Renal pelvis (tissue), 12 donors: ENCODE measurements around the gene SRGAP2C. TPM values are rescaled to one million over a fixed set of nuclear protein-coding genes. Genes with fewer than 3 reads are reported as not detected.
"Not testable (repeated sequence)": the region's sequence is repeated elsewhere in the genome, so short reads cannot be mapped to it uniquely, and the experiment has no call there.

Experiments used
- DNase-seq: peaks from one replicate; pipeline ENCODE4 v3.0.0-alpha.2; 2013
- long read RNA-seq, 16 experiments: transcript quantifications; one replicate each; lab custom pipeline, GENCODE V29; 2026
- polyA plus RNA-seq, 3 donors: library from polyadenylated mRNA; unstranded; fragments of 120-200 nt; gene quantifications; one replicate each; pipeline ENCODE4 v1.2.1, GENCODE V29; 2013; ENCODE audit not compliant: insufficient read length in 3 of 3

The SRGAP2C gene
- 10 to 100 TPM; 17.5 to 21.5 (median 20.3) TPM for polyA plus RNA-seq
- long read RNA-seq, donor 1, partial matches to known transcripts: 39 of 39 reads
- long read RNA-seq, donor 1, other reads (novel, unspliced or antisense): 0 of 39 reads
- long read RNA-seq, donor 2: 0 reads
- long read RNA-seq, donor 3, full-length matches to known transcripts: 2 of 7 reads
- long read RNA-seq, donor 3, partial matches to known transcripts: 5 of 7 reads
- long read RNA-seq, donor 3, other reads (novel, unspliced or antisense): 0 of 7 reads
- long read RNA-seq, donor 4, full-length matches to known transcripts: 3 of 3 reads
- long read RNA-seq, donor 4, partial matches to known transcripts: 0 of 3 reads
- long read RNA-seq, donor 4, other reads (novel, unspliced or antisense): 0 of 3 reads
- long read RNA-seq, donor 5, full-length matches to known transcripts: 1 of 11 reads
- long read RNA-seq, donor 5, partial matches to known transcripts: 10 of 11 reads
- long read RNA-seq, donor 5, other reads (novel, unspliced or antisense): 0 of 11 reads
- long read RNA-seq, donor 6, full-length matches to known transcripts: 3 of 17 reads
- long read RNA-seq, donor 6, partial matches to known transcripts: 14 of 17 reads
- long read RNA-seq, donor 6, other reads (novel, unspliced or antisense): 0 of 17 reads
- long read RNA-seq, donor 7, full-length matches to known transcripts: 4 of 10 reads
- long read RNA-seq, donor 7, partial matches to known transcripts: 6 of 10 reads
- long read RNA-seq, donor 7, other reads (novel, unspliced or antisense): 0 of 10 reads
- long read RNA-seq, donor 8: 0 reads
- long read RNA-seq, donor 9, full-length matches to known transcripts: 1 of 1 reads
- long read RNA-seq, donor 9, partial matches to known transcripts: 0 of 1 reads
- long read RNA-seq, donor 9, other reads (novel, unspliced or antisense): 0 of 1 reads
- long read RNA-seq, donor 10, full-length matches to known transcripts: 1 of 1 reads
- long read RNA-seq, donor 10, partial matches to known transcripts: 0 of 1 reads
- long read RNA-seq, donor 10, other reads (novel, unspliced or antisense): 0 of 1 reads
- long read RNA-seq, donor 11: 0 reads
- long read RNA-seq, donor 12, full-length matches to known transcripts: 1 of 6 reads
- long read RNA-seq, donor 12, partial matches to known transcripts: 0 of 6 reads
- long read RNA-seq, donor 12, other reads (novel, unspliced or antisense): 5 of 6 reads
- long read RNA-seq, donor 13, full-length matches to known transcripts: 1 of 7 reads
- long read RNA-seq, donor 13, partial matches to known transcripts: 6 of 7 reads
- long read RNA-seq, donor 13, other reads (novel, unspliced or antisense): 0 of 7 reads
- long read RNA-seq, donor 14: 0 reads
- long read RNA-seq, donor 15, full-length matches to known transcripts: 4 of 4 reads
- long read RNA-seq, donor 15, partial matches to known transcripts: 0 of 4 reads
- long read RNA-seq, donor 15, other reads (novel, unspliced or antisense): 0 of 4 reads
- long read RNA-seq, donor 16, full-length matches to known transcripts: 5 of 5 reads
- long read RNA-seq, donor 16, partial matches to known transcripts: 0 of 5 reads
- long read RNA-seq, donor 16, other reads (novel, unspliced or antisense): 0 of 5 reads

GRCh38 chr1:121184290-121185127 is at the start of gene SRGAP2C, which contains the start of gene FAM72B:
Gene SRGAP2C, plus strand, starts transcription at chr1:121184975. Its CDS starts 2,472 bp downstream, at chr1:121187447.
Gene FAM72B, minus strand, starts transcription at chr1:121184340. Its CDS starts 851 bp downstream, at chr1:121183489.
- DNase-seq: peak; percentile 93

GRCh38 chr1:121140393-121140792 is 44.4 kb upstream of the SRGAP2C start:
- DNase-seq: not testable (repeated sequence)

- DNase-seq: not testable (repeated sequence)
These were observed 36.1 kb upstream of the SRGAP2C start for GRCh38 chr1:121148489-121149190.

- DNase-seq: not testable (repeated sequence)
These were observed 33.5 kb upstream of the SRGAP2C start for GRCh38 chr1:121151294-121151693.

GRCh38 chr1:121152788-121153187 is 32.0 kb upstream of the SRGAP2C start:
- DNase-seq: not testable (repeated sequence)

GRCh38 chr1:121154811-121155210 is 30.0 kb upstream of the SRGAP2C start:
- not testable (repeated sequence) for DNase-seq

- peak; percentile 0 for DNase-seq
These were observed 29.0 kb upstream of the SRGAP2C start for GRCh38 chr1:121155671-121156358.

- not testable (repeated sequence) for DNase-seq
These were observed 27.7 kb upstream of the SRGAP2C start for GRCh38 chr1:121156958-121157603.

GRCh38 chr1:121157609-121158008 is 27.2 kb upstream of the SRGAP2C start:
- DNase-seq: not testable (repeated sequence)

- DNase-seq: not testable (repeated sequence)
These were observed 24.7 kb upstream of the SRGAP2C start for GRCh38 chr1:121160118-121160517.

GRCh38 chr1:121161199-121161901 is 23.4 kb upstream of the SRGAP2C start:
- not testable (repeated sequence) for DNase-seq

GRCh38 chr1:121163850-121164757 is 20.7 kb upstream of the SRGAP2C start:
- not testable (repeated sequence) for DNase-seq

- DNase-seq: not testable (repeated sequence)
These were observed 19.5 kb upstream of the SRGAP2C start for GRCh38 chr1:121165296-121165695.

- DNase-seq: not testable (repeated sequence)
These were observed 17.5 kb upstream of the SRGAP2C start for GRCh38 chr1:121167225-121167738.

- not testable (repeated sequence) for DNase-seq
These were observed 16.6 kb upstream of the SRGAP2C start for GRCh38 chr1:121168152-121168668.
